Measurements from ENCODE around the gene CORIN.

- no peak for TF ChIP-seq ZNF565 (CRISPR knock-in tag; conservative IDR thresholded peaks at IDR 0.05; ENCODE audit: low read depth)
- TF ChIP-seq OSR1 (CRISPR knock-in tag; IDR thresholded peaks at IDR 0.05) = no peak
- TF ChIP-seq CREB5 (CRISPR knock-in tag; IDR thresholded peaks at IDR 0.05; ENCODE audit: low read depth) = no peak
- no peak for TF ChIP-seq PATZ1 (CRISPR knock-in tag; IDR thresholded peaks at IDR 0.05; ENCODE audit: borderline replicate concordance)
- TF ChIP-seq RARB (CRISPR knock-in tag; IDR thresholded peaks at IDR 0.05) = no peak
- no peak for TF ChIP-seq POU6F1 (CRISPR knock-in tag; IDR thresholded peaks at IDR 0.05; ENCODE audit: borderline replicate concordance, low read depth)
These were observed 151.5 kb downstream of the CORIN start for GRCh38 chr4:47686294-47686872.

Data from SK-N-SH treated with all-trans-retinoic acid at 6 μM for 48 hours (cell line).